ENCODE results near the gene BCL11B.

DNA sequence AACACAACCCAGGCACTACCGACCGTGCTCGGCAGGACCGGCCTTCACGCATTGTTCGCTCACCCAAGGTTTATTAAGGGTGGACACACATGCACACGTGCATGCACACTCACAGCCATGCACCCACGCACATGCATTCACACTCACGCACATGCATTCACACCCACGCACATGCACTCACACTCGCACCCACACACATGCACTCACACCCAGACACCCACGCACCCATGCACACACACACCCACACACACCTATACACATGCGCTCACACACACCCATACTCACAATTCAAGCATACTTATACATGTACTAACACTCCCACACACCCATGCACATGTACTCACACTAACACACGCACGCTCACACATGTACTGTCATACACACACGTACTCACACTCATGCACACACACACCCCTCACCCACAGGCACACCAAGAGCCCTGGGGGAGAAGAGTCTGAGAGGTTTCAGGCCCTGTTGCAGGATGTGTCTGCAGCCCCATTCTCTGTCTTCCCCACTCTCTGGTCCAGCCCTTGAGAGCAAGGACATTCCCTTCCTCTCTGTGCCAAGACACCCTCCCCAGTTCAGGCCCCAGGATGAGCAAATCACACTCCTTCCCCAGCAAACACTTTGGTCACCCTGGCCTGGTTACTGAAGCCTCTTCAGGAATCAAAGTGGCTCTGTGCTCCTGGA is 49.4 kb upstream of the BCL11B start:
- TF ChIP-seq, protein P1, sequence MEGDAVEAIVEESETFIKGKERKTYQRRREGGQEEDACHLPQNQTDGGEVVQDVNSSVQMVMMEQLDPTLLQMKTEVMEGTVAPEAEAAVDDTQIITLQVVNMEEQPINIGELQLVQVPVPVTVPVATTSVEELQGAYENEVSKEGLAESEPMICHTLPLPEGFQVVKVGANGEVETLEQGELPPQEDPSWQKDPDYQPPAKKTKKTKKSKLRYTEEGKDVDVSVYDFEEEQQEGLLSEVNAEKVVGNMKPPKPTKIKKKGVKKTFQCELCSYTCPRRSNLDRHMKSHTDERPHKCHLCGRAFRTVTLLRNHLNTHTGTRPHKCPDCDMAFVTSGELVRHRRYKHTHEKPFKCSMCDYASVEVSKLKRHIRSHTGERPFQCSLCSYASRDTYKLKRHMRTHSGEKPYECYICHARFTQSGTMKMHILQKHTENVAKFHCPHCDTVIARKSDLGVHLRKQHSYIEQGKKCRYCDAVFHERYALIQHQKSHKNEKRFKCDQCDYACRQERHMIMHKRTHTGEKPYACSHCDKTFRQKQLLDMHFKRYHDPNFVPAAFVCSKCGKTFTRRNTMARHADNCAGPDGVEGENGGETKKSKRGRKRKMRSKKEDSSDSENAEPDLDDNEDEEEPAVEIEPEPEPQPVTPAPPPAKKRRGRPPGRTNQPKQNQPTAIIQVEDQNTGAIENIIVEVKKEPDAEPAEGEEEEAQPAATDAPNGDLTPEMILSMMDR (IDR thresholded peaks at IDR 0.05), result no peak
- TF ChIP-seq EP300 (IDR thresholded peaks at IDR 0.05), result no peak
- no peak for TF ChIP-seq POLR2A (IDR thresholded peaks at IDR 0.05)

All from tibial nerve (tissue), 4 donors.